ENCODE data around the gene INVS.
A peak's percentile ranks its signal among the peaks of the same experiment; 100 is the strongest.
"Not testable (repeated sequence)": the region's sequence is repeated elsewhere in the genome, so short reads cannot be mapped to it uniquely, and the experiment has no call there.

Gene INVS, protein sequence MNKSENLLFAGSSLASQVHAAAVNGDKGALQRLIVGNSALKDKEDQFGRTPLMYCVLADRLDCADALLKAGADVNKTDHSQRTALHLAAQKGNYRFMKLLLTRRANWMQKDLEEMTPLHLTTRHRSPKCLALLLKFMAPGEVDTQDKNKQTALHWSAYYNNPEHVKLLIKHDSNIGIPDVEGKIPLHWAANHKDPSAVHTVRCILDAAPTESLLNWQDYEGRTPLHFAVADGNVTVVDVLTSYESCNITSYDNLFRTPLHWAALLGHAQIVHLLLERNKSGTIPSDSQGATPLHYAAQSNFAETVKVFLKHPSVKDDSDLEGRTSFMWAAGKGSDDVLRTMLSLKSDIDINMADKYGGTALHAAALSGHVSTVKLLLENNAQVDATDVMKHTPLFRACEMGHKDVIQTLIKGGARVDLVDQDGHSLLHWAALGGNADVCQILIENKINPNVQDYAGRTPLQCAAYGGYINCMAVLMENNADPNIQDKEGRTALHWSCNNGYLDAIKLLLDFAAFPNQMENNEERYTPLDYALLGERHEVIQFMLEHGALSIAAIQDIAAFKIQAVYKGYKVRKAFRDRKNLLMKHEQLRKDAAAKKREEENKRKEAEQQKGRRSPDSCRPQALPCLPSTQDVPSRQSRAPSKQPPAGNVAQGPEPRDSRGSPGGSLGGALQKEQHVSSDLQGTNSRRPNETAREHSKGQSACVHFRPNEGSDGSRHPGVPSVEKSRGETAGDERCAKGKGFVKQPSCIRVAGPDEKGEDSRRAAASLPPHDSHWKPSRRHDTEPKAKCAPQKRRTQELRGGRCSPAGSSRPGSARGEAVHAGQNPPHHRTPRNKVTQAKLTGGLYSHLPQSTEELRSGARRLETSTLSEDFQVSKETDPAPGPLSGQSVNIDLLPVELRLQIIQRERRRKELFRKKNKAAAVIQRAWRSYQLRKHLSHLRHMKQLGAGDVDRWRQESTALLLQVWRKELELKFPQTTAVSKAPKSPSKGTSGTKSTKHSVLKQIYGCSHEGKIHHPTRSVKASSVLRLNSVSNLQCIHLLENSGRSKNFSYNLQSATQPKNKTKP

DNA sequence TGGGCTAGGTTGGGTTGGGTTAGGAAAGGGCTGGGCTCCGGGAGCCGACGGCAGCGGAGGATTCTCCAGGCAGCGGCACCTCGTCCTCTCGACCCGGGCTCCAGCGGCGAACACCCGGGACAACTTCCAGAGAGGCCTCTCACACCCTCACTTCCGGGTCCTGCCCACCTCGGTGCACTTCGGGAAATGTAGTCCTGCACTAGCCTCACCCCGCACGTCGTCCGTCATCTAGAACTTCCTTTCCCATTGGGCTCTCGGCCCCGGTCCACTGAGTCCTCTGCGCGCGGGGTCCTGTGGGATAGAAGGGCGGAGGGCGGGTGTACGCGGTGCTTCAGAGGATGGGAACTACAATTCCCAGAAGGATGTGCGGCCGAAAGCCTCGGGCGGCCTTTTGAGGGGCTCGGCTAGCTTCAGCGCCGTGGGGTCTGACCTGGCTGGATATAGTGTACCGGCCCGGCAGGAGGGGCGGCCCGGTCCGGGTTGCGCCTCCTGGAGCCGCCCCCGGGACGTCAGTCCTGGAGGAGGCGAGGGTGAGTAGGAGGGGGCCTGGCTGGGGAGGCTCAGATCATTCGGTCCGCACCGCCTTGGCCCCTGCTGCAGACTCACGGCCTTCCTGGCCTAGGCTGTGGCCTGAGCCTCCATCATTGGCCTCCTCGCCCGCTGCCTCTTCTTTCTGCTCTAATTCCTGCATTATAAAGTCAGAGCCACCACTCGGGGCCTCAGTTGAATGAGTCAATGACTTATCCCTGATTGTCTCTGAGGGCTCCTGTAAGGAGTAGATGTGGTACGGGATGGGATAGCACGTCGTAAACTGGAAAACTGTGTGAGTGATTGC is at the start of gene INVS, which contains the start of gene ERP44:
Gene INVS, plus strand, starts transcription at position 357 of the 835 bp plus-strand sequence. CDS start 5,279 bp downstream, outside the sequence.
Gene ERP44, minus strand, starts transcription at position 114 of the 835 bp plus-strand sequence. CDS start 160 bp downstream, outside the sequence.
- DNase-seq = peak; percentile 90 to 97

DNA sequence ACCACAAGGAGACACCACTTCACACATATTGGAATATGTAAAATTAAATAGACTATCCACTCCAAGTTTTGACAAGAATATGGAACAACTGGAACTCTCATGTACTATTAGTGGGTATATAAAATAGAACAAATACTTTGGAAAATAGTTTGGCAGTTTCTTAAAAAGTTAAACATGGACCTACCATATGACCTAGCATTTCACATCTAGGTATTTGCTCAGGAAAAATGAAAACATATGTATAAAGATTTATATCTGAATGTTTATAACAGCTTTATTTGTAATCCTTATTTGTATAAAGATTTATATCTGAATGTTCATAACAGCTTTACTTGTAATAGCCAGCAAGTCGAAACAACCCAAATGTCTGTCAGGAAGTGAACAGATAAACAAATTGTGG is 49.5 kb upstream of the INVS start:
- no peak for DNase-seq

DNA sequence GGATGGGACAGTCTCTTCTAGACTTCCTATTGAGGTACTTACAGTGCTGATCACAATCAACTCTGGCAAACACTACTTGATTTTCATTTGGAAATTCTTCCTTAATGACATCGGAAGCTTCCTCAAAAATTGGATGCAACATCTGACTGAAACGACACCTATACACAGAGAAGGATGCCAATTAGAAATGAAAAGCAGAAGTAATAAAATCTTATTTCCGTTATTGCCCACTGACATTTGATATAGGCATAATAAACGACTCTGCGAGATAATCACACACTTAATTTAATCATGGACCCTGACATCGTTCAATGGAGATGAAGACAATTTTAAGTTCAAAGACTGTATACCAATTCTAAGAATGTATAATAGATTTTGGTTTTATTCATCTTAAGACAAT is 46.7 kb upstream of the INVS start:
- no peak for DNase-seq

DNA sequence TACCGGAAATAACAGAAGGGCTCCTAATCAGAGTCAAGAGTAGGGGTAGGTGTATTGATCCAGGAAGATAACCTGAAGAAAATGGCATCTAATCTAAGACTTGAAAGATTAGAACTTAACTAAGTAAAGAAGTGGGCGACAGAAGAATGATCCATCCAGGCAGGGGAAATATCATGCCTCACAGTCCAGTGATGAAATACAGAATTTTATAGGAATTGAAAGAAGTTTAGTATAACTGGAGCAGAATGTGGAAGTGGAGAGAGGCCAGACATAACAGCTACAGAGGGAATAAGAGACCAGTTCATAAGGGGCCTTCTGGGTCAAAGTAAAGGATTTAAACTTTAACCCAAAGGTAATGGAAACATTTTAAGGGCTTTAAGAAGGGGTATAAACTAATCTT is 42.5 kb upstream of the INVS start:
- no peak for DNase-seq

DNA sequence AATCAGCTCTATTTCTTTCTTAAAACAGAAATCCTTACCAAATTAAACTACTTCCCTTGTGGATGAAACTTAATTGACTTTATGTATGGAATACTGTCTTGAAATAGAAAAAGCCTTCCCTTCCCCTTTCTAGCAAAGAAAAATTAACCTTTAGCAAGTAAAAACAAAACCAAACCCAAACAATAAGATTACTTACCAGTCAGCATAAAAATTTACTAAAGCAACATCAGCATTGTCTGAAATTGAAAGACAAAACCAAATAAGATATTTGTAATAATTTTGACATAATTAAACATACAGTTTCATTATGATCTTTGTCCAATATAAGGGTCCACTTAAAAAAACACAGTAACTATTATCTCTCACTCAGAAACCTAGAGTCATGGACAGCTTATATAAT is 41.4 kb upstream of the INVS start:
- no peak for DNase-seq

DNA sequence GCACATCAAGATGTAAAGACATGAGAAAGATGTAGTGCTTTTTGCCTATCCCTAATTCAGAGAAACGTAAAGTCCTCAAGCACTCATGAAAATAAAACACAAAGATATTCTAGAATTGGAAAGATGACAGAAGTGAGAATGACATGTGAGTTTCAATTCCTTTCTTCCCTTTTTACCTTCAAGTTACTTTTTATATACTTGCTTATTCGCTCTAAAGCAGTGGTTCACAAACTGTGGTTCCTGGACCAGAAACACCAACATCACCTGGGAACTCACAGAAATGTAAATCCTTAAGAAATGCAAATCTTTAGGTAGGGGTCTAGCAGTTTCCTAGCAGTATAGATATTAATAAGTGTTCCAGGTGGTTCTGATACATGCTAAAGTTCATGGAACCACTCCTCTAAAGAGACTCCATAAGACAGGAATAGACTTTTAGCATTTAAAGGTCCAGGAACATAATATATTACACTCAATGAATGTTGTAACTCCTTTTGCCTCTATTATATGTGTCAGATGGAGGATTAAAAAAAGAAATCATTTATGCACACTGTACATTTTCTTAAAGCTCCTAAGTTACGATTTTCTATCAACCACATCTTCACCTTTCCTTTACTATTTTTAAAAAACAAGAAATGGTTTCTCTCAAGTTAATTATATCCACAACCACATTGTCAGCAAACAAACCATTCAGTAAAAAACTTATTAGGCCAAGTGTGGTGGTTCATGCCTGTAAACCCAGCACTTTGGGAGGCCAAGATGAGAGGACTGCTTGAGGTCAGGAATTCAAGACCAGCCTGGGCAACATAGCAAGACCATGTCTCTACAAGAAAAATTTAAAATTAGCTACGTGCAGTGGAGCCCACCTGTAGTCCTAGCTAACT is 40.1 kb upstream of the INVS start:
- DNase-seq = no peak

DNA sequence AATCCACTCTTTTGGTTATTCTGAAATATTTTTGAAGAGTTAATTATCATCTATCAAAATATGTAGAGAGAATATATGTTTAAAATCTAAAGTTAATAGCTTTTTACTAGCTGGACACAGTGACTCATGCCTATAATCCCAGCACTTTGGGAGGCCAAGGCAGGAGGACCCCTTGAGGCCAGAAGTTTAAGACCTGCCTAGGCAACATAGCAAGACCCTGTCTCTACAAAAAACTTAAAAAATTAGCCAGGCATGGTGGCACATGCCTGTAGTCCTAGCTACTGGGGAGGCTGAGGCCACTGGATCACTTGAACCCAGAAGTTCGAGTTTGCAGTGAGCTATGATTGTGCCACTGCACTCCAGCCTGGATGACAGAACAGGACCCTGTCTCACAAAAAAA is 36.4 kb upstream of the INVS start:
- DNase-seq = not testable (repeated sequence)

DNA sequence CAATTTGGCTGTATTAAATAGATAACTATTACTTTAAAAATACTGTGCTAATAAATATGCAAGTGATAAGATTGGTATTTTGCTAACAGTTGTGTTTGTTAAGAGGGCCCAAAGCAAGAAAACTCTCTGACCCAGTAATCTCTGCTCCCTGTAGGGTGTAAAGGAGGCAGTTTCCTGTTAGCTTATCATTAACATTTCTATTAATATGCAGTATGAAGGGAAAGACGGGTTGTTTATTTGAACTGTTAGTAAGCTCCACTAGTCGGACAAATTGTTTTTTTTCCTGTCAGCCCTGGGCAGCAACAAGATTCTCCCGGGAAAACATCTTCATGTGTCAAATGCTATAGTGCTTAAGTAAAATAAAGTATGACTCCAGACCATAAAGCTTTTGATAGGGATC is 35.9 kb upstream of the INVS start:
- no peak for DNase-seq

DNA sequence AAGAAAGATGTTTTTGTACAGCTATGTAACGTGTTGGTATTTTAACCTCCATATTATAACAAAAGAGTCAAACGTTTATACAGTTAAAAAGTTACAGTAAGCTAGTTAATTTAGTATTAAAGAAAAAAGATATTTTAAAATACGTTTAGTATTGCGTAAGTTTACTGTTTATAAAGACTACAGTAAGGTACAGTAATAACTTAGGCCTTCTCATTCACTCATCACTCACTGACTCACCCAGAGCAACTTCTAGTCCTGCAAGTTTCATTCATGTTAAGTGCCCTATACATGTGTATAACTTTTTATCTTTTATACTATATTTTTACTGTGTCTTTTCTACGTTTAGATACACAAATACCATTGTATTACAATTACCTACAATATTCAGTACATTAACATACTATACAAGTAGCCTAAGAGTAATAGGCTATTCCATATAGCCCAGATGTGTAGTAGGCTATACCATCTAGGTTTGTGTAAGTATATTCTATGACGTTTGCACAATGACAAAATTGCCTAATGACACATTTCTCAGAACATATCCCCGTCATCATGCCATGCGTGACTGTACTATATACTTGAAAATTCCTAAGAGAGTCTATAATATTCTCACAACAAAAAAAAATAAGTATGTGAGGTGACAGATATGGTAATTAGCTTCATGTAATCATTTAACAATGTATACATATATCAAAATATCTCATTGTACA is 34.0 kb upstream of the INVS start:
- no peak for DNase-seq

DNA sequence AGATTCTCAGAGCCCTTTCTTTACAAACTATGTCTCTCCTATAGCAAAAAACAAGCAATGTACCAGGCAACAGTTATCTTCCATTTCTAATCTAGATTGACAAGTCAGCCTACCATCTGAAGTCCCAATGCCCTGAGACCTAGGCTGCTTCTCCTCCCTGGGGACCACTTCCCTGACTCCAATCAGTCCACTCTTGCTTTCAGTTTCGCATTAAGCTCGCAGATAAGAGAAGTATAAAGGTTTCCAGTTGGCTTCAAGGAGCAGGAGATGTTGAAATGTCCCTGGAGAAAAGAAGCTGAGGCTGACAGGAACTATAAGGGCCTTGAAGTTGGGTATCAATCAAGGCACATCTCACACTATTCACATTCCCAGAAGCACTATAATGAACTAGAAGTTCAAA is 32.5 kb upstream of the INVS start:
- DNase-seq = no peak

DNA sequence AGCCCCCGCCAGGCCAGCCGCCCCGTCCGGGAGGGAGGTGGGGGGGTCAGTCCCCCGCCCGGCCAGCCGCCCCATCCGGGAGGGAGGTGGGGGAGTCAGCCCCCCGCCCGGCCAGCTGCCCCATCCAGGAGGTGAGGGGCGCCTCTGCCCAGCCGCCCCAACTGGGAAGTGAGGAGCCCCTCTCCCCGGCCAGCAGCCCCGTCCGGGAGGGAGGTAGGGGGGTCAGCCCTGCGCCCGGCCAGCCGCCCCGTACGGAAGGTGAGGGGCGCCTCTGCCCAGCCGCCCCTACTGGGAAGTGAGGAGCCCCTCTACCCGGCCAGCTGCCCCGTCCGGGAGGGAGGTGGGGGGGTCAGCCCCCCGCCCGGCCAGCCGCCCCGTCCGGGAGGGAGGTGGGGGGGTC is 31.1 kb upstream of the INVS start:
- not testable (repeated sequence) for DNase-seq

DNA sequence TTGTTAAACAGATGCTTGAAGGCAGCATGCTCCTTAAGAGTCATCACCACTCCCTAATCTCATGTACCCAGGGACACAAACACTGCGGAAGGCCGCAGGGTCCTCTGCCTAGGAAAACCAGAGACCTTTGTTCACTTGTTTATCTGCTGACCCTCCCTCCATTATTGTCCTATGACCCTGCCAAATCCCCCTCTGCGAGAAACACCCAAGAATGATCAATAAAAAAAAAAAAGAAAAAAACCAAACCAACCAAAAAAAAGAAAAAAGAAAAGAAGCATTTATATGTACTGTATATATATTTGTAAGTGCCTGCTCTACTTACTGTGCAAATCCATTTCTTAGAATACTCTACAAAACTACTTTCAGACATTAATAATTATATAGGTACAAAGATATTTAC is 30.0 kb upstream of the INVS start:
- not testable (repeated sequence) for DNase-seq

DNA sequence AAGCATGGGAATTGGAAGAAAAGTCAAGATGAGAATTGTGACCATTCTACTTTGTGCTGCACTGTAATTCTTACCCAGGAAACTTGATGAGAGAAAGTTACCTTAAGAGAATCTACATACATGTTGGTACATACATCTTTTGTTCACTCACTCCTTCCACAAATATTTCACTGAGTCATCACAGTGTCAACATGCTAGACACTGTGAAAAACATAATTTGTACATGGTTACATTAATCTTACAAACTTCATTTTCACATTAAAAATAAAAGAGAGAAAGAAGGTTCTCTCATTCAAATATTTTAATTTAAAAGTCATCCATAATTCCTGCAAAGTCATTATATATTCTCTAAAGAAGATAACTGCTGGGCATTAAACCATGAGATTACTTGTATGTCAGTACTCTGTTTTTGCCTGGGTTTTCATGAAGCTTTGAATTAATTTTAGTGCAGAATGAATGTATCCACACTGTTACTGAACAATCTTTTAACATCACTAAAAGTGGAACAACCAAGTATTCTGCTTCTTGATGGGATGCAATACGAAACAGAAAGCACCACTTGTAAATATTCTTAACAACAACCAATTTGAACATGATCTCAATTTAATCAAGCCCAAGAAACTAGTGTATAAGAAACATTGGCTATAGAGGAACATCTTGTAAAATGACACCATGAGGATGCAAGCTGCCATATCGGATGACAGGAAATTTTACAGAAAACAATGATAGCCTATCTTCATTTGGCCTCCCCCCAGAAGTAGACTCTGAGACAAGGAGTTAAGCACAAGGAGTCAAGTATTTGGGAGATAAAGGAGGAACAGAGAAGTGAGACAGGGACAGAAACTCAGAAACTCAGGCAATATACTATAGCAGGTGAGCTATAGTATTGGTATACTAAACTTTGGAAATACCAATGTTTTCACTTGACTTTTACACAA is 28.7 kb upstream of the INVS start:
- DNase-seq = no peak

DNA sequence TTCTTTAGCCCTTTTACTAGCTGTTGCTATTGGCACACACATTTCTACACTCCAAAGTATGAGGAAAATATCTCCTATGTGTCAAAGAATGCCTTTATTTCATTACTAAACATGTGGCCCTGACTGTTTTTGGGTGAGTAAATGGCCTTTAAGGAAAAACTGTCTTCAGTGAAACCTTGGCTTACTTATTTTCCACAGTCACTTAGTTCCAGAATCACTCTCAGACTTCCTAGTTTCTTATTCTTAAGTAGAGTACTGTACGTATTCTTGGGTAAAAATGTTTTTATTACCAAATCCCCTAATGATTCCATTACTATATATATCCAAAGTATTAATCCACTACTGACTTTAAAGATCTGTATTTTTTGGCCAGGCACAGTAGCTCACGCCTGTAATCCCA is 27.8 kb upstream of the INVS start:
- DNase-seq = no peak

DNA sequence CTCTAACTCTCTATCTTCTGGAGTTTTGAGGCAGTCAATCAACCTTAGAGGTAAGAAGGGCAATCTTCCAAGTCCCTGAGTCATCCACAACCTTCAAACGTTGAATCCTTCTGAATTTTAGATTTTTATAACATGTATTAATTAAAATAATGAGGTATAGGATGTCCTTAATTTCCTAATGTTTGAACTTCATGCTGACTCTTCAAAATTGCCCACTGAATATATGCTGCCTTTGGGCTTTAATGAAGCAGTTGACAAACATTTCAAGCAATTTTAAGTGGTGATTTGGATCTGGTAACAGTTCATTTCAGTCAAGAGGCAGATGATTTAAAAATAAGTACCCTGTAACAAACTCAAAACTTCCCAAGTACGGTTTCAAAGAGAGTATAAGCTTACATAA is 26.2 kb upstream of the INVS start:
- DNase-seq = no peak

DNA sequence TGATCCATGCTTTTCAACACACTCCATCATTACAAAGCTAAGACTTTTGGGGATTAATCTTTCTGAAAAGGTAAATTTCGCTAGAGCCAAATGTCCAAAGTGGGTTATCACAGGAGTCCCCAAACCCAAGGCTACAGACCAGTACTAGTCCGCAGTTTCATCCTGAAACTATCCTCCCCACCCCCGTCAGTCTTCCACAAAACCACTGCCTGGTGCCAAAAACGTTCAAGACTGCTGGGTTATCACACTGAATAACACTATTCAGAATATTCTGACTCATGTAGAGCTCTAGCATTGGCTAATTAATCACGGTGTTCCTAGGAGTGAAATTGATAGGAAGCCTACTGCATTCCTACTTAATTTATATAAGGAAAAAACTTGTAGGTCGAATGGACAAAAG is 24.9 kb upstream of the INVS start:
- DNase-seq = no peak

DNA sequence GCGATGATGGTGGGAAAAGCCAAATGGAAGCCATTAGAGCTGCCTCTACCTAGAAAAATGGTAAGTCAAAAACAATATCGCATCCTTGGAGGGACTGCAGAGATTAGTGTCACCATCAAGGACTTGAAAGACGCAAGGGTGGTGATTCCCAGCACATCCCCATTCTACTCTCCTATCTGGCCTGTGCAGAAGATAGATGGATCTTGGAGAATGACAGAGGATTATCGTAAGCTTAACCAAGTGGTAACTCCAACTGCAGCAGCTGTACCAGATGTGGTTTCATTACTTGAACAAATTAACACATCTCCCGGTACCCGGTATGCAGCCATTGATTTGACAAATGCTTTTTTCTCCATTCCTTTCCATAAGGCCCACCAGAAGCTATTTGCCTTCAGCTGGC is 24.1 kb upstream of the INVS start:
- no peak for DNase-seq

DNA sequence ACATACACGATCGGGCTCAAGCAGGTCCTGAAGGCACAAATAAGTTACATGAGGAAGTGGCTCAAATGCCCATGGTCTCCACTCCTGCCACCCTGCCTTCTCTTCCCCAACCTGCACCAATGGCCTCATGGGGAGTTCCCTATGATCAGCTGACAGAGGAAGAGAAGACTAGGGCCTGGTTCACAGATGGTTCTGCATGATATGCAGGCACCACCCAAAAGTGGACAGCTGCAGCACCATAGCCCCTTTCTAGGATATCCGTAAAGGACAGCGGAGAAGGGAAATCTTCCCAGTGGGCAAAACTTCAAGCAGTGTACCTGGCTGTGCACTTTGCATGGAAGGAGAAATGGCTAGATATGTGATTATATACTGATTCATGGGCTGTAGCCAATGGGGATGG is 22.8 kb upstream of the INVS start:
- not testable (repeated sequence) for DNase-seq

DNA sequence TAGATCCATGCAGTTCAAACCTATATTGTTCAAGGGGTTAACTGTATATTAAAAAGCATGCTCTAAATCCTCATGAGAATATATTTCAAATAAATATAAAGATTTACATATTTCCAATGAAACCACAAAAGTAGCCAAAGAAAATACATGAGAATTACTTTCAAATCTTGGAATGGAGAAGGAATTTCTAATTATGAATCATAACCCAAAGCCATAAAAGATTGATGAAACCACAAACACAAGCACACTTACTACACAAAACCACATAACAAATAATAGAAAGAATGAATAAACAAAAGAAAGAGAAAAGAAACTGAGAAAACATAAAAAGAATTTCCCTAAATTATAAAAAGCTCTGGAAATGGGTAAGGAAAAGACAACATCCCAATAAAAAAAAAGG is 16.3 kb upstream of the INVS start:
- DNase-seq = no peak
